B cell (primary cell): ENCODE measurements around the gene KRT79. TPM values are rescaled to one million over a fixed set of nuclear protein-coding genes. Genes with fewer than 3 reads are reported as not detected.

Experiments
- ATAC-seq: fragments of 200-7000 bp; cut with Tn5 transposase; one replicate; pipeline ENCODE4 v1.10.0; 2021; ENCODE audit warnings: low read depth, mild to moderate bottlenecking, moderate number of reproducible peaks, moderate library complexity
- CTCF ChIA-PET: fragments of 350-600 bp; sonication (Branson Sonifier 250); formaldehyde crosslinking; loops from one replicate; lab custom pipeline; 2021; ENCODE audit warnings: antibody characterized with exemption, inconsistent platforms; lab: Charles Lee
- POLR2A ChIA-PET: fragments of 350-600 bp; sonication (Branson Sonifier 250); formaldehyde crosslinking; loops from one replicate; lab custom pipeline; 2021; ENCODE audit warnings: antibody characterized with exemption; lab: Charles Lee
- DNase-seq: peaks from one replicate; pipeline ENCODE4 v3.0.0; 2013
- H2AFZ ChIP-seq: 2 replicates; pipeline ENCODE4 v1.6.1; 2012; ENCODE audit warnings: mild to moderate bottlenecking, low read depth, low read length; ENCODE audit not compliant: insufficient read depth, poor library complexity, severe bottlenecking
- H3K27ac ChIP-seq, 2 donors: 1 replicate in 1 of 2; 2 replicates in 1 of 2; pipeline ENCODE4 v1.5.1; 2012 to 2013; ENCODE audit warnings: low read length in 2 of 2, mild to moderate bottlenecking in 2 of 2, moderate library complexity in 1 of 2
- H3K27me3 ChIP-seq, 4 experiments: fragments of 200-600 bp in 1 of 4; sonication (generic) in 1 of 4; replicated peaks in 1 of 4; 1 replicate in 2 of 4; 2 replicates in 2 of 4; pipeline versions ENCODE4 v1.6.1 to v1.7.0; 2013 to 2016; ENCODE audit warnings: low read length in 3 of 4, mild to moderate bottlenecking in 2 of 4, mixed read lengths in 1 of 4, moderate library complexity in 1 of 4; ENCODE audit not compliant: insufficient read depth in 4 of 4, control insufficient read depth in 3 of 4; ENCODE audit errors: control extremely low read depth in 1 of 4
- H3K36me3 ChIP-seq, 2 experiments: replicated peaks in 1 of 2; 1 replicate in 1 of 2; 2 replicates in 1 of 2; pipeline versions ENCODE4 v1.6.1 to v1.7.1; 2013; ENCODE audit warnings: low read length in 1 of 2; ENCODE audit not compliant: insufficient read depth in 2 of 2, control insufficient read depth in 1 of 2; ENCODE audit errors: control extremely low read depth in 1 of 2, extremely low read depth in 1 of 2
- H3K4me1 ChIP-seq, 2 donors: fragments of 200-600 bp in 1 of 2; sonication (generic) in 1 of 2; 1 replicate in 1 of 2; 2 replicates in 1 of 2; pipeline versions ENCODE4 v1.5.1 to v1.6.1; 2013 to 2017; ENCODE audit warnings: low read length in 2 of 2; ENCODE audit not compliant: control insufficient read depth in 2 of 2, insufficient read depth in 2 of 2
- H3K4me2 ChIP-seq: replicated peaks from 2 replicates; pipeline ENCODE3; 2012; ENCODE audit warnings: mild to moderate bottlenecking, low read depth, low read length; ENCODE audit not compliant: poor library complexity, severe bottlenecking
- H3K4me3 ChIP-seq, 5 experiments: fragments of 200-600 bp in 1 of 5; sonication (generic) in 1 of 5; 1 replicate in 3 of 5; 2 replicates in 2 of 5; pipeline versions ENCODE4 v1.5.1 to v1.7.0; 2011 to 2016; ENCODE audit warnings: low read length in 4 of 5, mild to moderate bottlenecking in 4 of 5, low read depth in 2 of 5, control low read depth in 1 of 5, moderate library complexity in 1 of 5; ENCODE audit not compliant: insufficient read depth in 1 of 5; ENCODE audit errors: control extremely low read depth in 1 of 5, extremely low read depth in 1 of 5
- H3K79me2 ChIP-seq: fragments of 200-600 bp; sonication (generic); one replicate; pipeline ENCODE4 v1.6.0; 2016; ENCODE audit warnings: low read length; ENCODE audit not compliant: control insufficient read depth, insufficient read depth
- H3K9ac ChIP-seq: fragments of 200-600 bp; sonication (generic); 2 replicates; pipeline ENCODE4 v1.6.1; 2017; ENCODE audit warnings: mild to moderate bottlenecking, low read length, moderate library complexity
- H3K9me3 ChIP-seq, 3 donors: one replicate each; pipeline versions ENCODE4 v1.6.1 to v1.7.1; 2013; ENCODE audit warnings: low read length in 2 of 3; ENCODE audit not compliant: control insufficient read depth in 2 of 3, insufficient read depth in 1 of 3; ENCODE audit errors: control extremely low read depth in 1 of 3
- H4K20me1 ChIP-seq: 2 replicates; pipeline ENCODE4 v1.6.0; 2012; ENCODE audit warnings: mild to moderate bottlenecking, low read length; ENCODE audit not compliant: insufficient read depth, control insufficient read depth, poor library complexity, severe bottlenecking
- H3K27ac Mint-ChIP-seq: one replicate; pipeline ENCODE4 v1.8.0; 2021; ENCODE audit warnings: mixed read lengths
- H3K27me3 Mint-ChIP-seq: one replicate; pipeline ENCODE4 v1.8.0; 2021; ENCODE audit warnings: mixed read lengths
- H3K4me1 Mint-ChIP-seq: one replicate; pipeline ENCODE4 v1.8.0; 2021; ENCODE audit warnings: mixed read lengths
- H3K4me3 Mint-ChIP-seq: one replicate; pipeline ENCODE4 v1.8.0; 2021; ENCODE audit warnings: mixed read lengths
- H3K9me3 Mint-ChIP-seq: one replicate; pipeline ENCODE4 v1.8.0; 2022; ENCODE audit warnings: mixed read lengths; ENCODE audit not compliant: insufficient read depth
- EZH2 ChIP-seq: IDR thresholded peaks from 2 replicates; pipeline ENCODE4 v1.6.1; 2012; ENCODE audit warnings: borderline replicate concordance, low read depth, mild to moderate bottlenecking, moderate library complexity, low read length; ENCODE audit not compliant: insufficient read depth, poor library complexity, severe bottlenecking
- WGBS: methylation state at CpG from one replicate; pipeline ENCODE4 v1.1.5; 2013; ENCODE audit warnings: missing lambda C conversion rate; ENCODE audit not compliant: insufficient coverage; 5-methylcytosine and 5-hydroxymethylcytosine counted together
- intact Hi-C: fragments of 100-400 bp; cut with micrococcal nuclease; formaldehyde crosslinking; loops from one replicate; pipeline ENCODE4 v1.10.0; 2022
- polyA plus RNA-seq: library from polyadenylated mRNA; depleted of rRNA; stranded (reverse); fragments of >200 nt; gene quantifications from 2 replicates; pipeline ENCODE4 v1.2.3, GENCODE V29; 2012
- total RNA-seq, 2 donors: library from RNA; stranded (reverse); fragments of 120-200 nt in 1 of 2; gene quantifications; 1 replicate in 1 of 2; 2 replicates in 1 of 2; pipeline versions ENCODE4 v1.2.3 to v1.2.4, GENCODE V29; 2013 to 2022
- TF ChIP-seq, protein P1 (sequence below): fragments of 200-600 bp; IDR thresholded peaks from one replicate; pipeline ENCODE4 v1.8.0; 2022; ENCODE audit warnings: antibody characterized with exemption, mild to moderate bottlenecking

The KRT79 gene
- total and polyA plus RNA-seq, 2 donors (not counting 1 experiment from before 2014, with no cell fraction given), result not detected

DNA sequence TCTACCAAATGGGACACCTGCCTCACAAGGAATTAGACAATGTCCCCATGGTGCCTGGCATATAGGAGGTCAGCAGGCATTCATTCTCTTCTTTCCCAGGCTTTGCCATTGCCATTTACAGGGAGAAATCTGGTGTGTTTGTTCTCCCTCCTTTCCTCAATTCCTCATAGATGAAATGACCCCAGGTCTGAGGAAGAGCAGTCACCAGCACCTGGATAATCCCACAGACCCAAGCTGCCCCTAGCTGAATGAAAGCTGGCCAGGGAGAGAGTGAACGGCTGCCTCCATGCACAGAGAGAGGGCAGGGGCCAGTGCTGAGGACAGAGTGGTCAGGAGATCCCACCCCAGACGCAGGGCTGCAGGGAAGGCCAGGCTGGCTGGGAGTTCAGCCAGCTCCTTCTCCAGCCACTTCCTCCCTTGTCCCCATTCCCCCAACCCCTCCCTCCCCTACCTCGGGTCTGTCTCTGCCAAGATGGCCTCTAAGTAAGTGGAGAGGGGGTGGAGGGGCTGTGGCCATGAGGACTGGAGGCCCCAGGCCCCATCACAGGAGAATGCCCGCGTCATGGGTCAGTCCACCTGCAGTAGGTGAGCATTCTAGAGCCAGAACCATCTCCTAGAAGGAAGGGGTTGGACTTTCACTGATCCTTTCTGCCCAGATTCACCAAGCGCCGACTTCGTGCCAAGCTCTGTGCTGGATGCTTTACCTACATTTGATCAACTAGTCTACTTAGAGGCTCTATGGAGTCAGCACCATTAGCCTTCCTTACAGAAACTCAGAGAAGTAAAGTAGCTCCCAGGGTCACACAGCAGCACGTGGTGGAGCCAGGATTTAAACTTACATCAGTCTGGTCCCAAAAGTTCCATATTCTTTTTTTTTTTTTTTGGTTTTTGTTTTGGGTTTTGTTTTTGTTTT, 18.2 kb downstream of the KRT79 start:
- H3K27me3 ChIP-seq, result peaks cover 0 to 2% (median 0%) of the 10 kb centered on the region in 4 experiments
- H3K4me3 ChIP-seq, result no peak overlapping the region
- H3K36me3 ChIP-seq, result no peaks in the 10 kb centered on the region
- H4K20me1 ChIP-seq, result no peaks in the 10 kb centered on the region
- no peak overlapping the region for H2AFZ ChIP-seq
- WGBS, result 90% methylated on average over 6 of the region's 9 CpGs
- Mint-ChIP-seq H3K9me3 (no peaks in the 10 kb centered on the region), H3K4me3 (no peak overlapping the region), H3K27me3 (peaks cover 26% of the 10 kb centered on the region), H3K27ac (no peak overlapping the region), H3K4me1 (no peaks in the 10 kb centered on the region)
- no peak overlapping the region for H3K27ac ChIP-seq
- intact Hi-C loops, result no loop called here
- no peak for ATAC-seq
- no peak overlapping the region for H3K4me2 ChIP-seq
- no peak overlapping the region for H3K9ac ChIP-seq
- ChIA-PET POLR2A (no interaction called here), CTCF (no interaction called here)
- no peak for DNase-seq
- H3K79me2 ChIP-seq, result no peaks in the 10 kb centered on the region
- TF ChIP-seq EZH2, result no peak
- TF ChIP-seq, protein P1, sequence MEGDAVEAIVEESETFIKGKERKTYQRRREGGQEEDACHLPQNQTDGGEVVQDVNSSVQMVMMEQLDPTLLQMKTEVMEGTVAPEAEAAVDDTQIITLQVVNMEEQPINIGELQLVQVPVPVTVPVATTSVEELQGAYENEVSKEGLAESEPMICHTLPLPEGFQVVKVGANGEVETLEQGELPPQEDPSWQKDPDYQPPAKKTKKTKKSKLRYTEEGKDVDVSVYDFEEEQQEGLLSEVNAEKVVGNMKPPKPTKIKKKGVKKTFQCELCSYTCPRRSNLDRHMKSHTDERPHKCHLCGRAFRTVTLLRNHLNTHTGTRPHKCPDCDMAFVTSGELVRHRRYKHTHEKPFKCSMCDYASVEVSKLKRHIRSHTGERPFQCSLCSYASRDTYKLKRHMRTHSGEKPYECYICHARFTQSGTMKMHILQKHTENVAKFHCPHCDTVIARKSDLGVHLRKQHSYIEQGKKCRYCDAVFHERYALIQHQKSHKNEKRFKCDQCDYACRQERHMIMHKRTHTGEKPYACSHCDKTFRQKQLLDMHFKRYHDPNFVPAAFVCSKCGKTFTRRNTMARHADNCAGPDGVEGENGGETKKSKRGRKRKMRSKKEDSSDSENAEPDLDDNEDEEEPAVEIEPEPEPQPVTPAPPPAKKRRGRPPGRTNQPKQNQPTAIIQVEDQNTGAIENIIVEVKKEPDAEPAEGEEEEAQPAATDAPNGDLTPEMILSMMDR, result no peak
- no peaks in the 10 kb centered on the region for H3K9me3 ChIP-seq
- no peaks in the 10 kb centered on the region for H3K4me1 ChIP-seq

DNA sequence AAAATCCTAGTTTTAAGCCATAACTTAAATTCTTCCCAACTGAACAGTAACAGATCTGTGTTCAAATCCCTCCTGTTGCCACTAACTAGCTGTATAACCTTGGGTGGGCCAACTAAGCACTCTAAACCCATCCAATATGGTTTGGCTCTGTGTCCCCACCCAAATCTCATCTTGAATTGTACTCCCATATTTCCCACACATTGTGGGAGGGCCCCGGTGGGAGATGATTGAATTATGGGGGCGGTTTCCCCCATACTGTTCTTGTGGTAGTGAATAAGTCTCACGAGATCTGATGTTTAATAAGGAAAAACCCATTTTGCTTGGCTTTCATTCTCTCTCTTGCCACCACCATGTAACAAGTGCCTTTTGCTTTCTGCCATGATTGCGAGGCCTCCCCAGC, 18.9 kb downstream of the KRT79 start:
- no peak overlapping the region for H3K4me2 ChIP-seq
- Mint-ChIP-seq H3K4me1 (no peaks in the 10 kb centered on the region), H3K9me3 (no peaks in the 10 kb centered on the region), H3K27ac (no peak overlapping the region), H3K27me3 (peaks cover 20% of the 10 kb centered on the region), H3K4me3 (no peak overlapping the region)
- no peaks in the 10 kb centered on the region for H3K4me1 ChIP-seq
- H3K27me3 ChIP-seq, result peaks cover 0 to under 1% (median 0%) of the 10 kb centered on the region in 4 experiments
- DNase-seq (no peak), ATAC-seq (no peak)
- no peak overlapping the region for H3K9ac ChIP-seq
- H3K9me3 ChIP-seq, result no peaks in the 10 kb centered on the region
- WGBS, result 86% methylated on average over 1 of the region's 4 CpGs
- H2AFZ ChIP-seq, result no peak overlapping the region
- ChIA-PET POLR2A (no interaction called here), CTCF (no interaction called here)
- intact Hi-C loops, result no loop called here
- H3K36me3 ChIP-seq, result no peaks in the 10 kb centered on the region
- H3K4me3 ChIP-seq, result no peak overlapping the region
- H4K20me1 ChIP-seq, result no peaks in the 10 kb centered on the region
- TF ChIP-seq EZH2, result no peak
- TF ChIP-seq, protein P1, result no peak
- H3K27ac ChIP-seq, result no peak overlapping the region
- no peaks in the 10 kb centered on the region for H3K79me2 ChIP-seq
